GM21526 (cell line): ENCODE measurements around the gene PIR.
A peak's percentile ranks its signal among the peaks of the same experiment; 100 is the strongest.

Experiments used
- ATAC-seq: cut with Tn5 transposase; IDR thresholded peaks from one replicate; pipeline ENCODE4 v1.9.1; 2021; ENCODE audit warnings: moderate library complexity; ENCODE audit not compliant: unreplicated experiment, low FRiP score

PIR gene

DNA sequence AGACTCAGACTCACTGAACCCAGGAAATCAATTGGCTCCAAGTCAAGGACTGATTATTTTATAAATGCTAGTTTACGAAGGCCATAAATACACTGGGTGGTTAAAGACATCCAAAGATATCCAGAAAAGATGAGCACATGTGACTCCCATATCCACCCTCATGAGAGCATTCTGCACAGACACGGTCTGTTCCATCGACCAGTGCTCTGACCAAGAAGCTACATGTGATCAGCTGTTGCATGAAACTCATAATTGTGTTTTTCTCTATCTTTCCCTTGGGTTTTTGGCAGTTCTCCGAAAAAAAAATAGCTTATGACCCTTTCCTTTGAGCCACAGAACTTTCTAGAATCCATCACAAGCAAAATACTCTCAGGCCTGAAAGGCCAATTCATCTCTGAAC is 2.7 kb upstream of the PIR start:
- ATAC-seq, result no peak

DNA sequence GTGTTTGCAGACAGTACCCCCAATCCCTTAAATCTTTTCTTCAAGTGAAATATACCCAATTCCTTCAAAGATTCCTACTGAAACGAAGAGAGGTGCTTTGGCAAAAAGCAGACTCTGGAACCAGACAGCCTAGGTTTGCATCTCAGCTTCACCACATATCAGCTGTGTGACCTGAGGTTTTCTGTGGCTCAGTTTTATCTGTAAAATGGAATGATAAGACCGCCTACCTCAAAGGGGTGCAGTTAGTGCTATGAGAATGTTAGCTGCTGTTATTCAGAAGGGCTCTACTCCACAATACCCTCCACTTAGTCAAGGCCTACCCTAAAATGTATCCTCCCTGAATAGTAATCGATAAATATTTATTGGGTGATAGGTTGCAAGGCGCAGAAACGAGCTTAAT is 664 bp downstream of the PIR start:
- no peak for ATAC-seq

DNA sequence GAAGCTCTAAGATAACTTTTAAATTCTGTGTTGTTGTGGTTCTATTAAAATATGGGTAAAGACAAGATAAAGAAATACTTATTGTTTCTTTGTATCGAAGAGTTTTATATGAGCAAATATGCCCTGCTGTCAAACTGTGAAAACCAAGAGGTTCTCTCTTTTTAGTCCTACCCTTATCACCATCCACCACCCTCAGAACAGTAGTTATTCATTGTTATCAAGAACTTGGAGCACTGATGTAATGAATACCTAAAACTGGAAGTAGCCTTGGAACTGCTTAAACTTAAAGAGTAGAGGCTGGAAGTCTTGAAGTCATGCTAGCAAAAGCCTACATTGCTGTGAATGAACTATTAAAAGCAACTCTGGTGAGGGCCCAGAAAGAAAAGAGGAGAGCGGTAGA is 9.2 kb downstream of the PIR start:
- ATAC-seq, result no peak

DNA sequence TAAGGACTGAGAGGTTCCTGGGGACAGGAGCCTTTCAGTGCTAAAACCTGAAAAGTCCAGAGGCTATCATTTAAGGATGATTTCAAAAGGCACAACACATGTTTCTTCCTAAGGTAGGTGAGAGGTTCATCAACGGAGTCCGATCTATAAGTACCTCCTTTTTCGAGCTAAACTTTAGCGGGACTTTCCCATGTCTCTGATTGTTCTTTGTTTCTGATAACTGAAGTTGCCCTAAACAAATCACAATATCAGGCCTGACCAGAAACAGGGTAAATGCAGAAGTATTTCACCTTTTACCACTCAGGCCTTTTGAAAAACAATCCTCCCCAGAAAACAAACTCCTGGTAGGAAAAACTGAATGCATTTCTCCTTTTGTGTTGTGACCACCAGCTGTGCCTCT is 17.6 kb downstream of the PIR start:
- no peak for ATAC-seq

DNA sequence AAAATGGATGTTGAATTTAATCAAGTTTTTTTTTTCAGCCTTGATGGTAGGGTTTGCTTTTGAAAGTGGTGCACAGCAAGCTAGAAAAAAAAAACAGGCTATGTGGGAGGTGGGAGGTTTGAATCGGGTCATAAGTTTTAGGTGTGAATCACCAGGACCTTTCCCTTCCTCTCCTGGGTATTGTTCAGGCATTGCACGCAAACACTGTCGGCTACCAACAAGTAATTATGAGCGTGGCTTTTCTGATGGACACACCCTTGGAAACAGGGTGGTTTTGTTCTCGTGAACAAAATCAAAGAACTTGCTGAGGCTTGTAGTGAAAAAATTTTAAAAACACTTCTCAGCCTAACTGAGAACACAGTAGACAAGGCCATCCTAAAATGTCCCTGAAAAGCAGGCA is 18.1 kb downstream of the PIR start:
- ATAC-seq, result no peak

DNA sequence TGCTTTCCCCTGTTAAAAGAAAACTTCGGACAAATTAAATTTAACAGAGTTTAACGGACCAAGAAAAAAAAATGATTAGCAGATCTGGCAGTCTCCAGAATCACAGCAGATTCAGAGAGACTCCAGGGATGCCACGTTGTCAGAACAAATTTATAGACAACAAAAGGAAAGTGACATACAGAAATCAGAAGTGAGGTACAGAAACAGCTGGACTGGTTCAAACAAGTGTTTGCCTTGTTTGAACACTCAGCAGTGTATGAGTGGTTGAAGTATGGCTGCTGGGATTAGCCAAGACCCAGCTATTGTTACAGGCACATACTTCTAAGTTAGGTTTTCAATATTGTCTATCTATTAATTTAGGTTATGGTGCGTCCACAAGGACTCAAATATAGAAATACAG is 19.1 kb downstream of the PIR start:
- no peak for ATAC-seq

DNA sequence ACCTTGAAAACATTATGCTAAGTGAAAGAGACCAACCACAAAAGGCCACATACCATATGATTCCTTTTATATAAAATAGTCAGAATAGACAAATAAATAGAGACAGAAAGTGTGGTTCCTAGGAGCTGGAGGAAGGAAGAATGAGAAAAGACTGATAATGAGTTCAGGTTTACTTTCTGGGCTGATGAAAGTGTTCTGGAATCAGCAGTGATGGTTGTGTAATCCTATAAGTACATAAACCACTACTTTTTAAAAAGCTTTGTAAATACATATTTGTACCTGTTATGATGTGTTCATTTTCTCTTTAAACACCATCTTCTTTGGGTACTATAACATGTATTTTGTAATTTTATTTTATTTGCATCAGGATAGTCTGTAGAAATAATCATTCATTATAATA is 20.6 kb downstream of the PIR start:
- ATAC-seq, result no peak

DNA sequence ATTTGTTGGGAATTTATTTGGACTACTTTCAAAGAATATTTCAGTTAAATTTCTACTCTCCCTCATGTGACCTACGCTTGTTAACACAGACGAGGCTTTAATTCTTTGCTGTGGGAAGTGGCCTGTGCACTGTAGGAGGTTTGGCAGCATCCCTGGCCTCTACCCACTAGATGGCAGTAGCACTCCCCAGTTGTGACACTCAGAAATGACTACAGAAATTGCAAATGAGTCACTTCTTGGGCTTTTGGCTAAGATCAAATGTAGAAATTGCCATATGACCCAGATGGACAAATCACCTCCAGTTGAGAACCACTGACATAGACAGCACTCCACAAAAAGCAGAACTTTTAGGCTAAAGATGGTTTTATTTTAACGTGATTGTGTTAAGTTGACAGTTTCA is 22.1 kb downstream of the PIR start:
- ATAC-seq, result peak; percentile 62

DNA sequence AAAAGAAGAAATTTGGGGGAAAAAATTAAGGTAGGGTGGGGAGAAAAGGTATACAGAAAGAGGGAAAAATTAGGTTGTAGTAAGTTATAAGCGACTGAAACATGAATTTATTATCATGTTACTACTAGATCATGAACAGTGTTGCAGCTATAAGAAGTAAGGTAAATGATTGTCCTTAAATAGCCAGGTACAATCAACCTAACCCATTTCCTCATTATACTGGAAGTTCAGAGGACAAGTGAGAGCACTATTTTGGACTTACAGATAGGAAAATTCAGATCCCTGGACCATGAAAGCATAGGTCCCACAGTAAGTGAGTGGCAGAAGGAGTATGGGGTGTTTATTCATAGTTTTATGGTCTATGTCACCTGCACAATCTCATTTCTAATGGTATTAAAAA is 23.5 kb downstream of the PIR start:
- no peak for ATAC-seq

DNA sequence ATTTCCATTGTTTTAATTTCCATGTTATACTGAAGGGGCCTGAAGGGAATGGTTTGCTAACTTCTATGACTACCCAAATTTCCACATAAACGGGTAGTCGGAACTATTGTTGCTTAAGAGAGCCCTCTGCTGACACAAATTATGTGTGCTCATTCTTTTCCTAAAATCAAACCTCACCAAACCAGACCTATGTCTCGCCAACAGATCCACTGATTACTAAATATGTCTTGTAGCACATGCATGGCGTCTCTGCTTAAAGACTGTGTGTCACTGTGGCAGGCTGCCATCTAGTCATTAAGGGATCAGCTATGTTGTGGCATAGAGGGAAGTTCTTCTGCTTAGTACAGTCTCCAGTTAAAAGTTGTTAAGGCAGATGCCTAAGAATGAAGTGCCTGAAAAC is 25.1 kb downstream of the PIR start:
- no peak for ATAC-seq

DNA sequence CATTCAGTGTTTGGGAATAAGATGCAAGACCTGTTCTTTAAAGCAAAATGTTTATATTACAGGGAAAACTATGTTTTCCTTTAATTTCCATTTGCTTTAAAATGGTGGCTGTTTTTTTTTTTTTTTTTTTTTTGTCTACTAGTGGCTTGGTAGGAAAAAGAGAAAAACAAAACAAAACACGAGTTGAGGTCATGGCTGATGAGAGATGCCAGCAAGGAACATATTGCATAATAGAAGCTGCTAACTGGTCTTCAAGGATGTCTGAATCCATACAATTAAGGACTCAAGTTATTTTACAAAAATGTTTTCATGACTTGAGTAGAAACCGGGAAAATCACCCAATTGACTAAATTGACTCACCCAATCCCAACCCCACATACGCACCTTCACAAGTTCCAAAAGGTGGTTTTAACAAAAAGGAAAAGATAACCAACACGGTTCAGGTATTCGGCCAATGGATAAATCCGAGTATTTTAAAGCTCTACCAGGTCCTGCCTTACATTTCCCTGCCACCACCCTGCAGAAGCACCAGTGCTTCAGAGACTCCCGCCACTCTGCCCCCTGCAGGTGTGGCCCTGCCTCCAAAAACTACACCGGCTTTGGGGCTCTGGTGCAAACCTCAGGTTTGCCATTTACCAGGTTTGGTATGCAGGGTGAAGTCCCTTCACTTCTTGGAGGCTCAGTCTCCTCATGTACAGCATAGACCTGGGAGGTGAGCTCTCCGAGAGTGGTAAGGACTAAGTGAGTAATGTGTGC is 27.1 kb downstream of the PIR start:
- no peak for ATAC-seq

DNA sequence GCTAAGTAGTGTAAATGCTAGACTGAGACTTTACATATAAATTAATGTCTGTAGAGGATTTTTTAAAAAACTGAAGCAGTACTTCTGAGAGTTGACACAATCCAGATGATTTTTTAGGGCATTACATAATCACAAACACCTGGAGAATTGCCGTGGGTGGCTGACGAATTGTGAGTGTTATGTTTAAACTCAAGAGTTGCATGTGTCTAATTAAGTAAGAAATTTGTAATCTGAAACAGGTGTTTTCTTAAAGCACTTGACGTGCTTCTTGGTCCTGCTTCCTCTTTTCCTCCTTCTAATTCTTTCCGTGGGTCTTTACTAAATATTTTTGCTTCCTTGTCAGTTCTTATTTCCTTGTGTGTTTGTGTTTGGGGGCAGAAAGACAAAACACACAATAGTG is 27.8 kb downstream of the PIR start:
- peak; percentile 77 for ATAC-seq

DNA sequence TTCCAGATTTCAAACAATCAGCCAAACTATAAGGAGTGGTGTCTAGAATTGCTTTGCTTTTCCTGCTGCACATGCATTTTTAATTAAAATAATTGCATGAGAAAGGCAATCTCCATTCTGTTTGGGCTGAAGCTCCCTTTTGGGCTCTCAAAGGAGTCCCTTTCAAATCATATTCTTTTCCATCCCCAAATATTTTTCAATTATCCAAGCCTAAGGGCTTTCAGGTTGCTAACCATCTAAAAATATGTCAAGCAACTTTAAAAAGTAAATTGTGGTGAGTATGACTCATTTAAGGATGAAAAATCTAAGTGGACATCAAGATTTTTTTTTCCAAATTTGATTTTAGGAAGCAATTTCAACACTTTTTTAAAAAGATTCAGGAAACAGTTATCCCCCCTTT is 28.4 kb downstream of the PIR start:
- ATAC-seq, result no peak

DNA sequence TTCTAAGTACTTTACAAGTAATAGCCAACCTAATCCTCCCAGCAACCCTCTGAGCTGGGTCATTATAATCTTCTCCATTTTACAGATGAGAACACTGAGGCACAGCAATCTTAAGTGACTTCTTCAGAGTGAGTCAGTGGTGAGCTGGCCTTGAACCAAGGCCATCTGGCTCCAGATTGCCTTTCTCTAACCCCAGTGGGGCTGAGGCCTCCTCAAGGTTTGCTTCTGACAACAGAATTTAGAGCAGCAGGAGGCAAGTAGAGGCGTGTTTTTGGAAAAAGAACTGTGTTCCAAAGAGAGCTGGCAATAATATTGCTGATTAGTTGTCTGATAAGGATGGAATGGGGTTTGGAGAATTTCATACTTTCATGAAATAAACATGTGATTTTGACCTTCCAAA is 41.2 kb downstream of the PIR start:
- no peak for ATAC-seq

DNA sequence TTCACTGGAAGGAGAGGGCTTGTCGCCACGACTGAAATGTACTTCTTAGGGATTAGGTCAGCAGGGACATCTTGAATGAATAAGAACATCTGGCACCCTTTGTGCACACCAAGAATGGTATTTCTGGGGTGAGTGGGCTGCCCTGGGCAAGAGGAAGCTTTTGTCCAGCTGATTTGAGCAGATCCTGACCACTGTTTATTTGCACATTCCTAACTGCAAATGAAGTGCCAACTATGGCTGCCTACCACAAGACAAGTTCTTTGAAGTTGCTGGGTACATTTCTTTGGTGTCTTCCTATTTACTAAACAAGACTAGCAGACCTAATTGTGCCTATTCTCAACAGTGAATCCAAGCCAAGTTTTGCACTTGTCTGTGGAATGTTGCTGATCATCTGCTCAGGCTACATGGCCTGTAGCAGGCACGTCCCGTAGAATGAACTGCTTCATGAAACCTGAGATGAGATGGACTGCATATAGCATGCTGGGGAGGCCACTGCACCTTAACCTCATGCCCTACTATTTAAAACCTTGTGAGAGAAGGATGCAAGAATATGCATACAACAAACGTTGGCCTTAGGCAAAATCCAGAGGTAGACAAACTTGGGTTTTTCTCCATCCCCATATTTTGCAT is 45.0 kb downstream of the PIR start:
- ATAC-seq, result no peak

DNA sequence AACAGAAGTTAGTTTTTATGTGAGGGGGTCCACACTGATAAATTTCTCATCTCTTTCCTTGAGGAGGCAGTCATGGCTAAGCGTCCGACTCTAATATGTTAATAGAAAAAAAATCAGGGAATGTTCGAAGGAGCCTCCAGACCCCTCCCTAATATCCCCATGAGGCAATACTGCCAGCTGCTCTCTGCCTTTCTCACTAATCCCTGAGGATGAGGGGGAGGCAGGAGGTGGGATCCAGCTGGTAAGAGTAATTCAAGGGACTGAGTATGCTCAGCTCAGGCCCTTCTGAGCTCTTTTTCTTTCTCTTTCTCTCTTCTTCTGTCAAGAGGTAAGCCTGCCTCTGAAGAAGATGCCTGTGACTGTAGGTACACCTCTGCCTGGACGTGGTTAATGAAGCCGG is 51.7 kb downstream of the PIR start:
- ATAC-seq, result no peak

DNA sequence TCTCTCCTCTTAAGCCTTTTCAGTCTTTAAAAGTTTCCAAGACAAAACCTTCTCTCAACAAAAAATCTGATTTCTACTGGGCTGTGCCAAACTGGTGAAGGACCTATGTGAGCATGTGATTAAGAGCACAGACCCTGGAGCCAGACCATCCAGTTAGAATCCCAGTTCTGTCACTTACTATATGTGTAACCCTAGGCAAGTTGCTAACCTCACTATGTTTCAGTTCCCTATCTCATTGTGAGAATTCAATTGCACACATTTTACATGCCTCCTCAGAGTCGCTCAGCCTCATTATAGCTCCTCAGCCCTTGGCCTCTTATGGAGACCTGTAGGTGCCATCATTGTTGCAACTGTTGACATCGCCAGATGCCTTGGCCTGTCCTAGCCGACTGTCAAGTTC is 54.8 kb downstream of the PIR start:
- peak; percentile 97 for ATAC-seq

DNA sequence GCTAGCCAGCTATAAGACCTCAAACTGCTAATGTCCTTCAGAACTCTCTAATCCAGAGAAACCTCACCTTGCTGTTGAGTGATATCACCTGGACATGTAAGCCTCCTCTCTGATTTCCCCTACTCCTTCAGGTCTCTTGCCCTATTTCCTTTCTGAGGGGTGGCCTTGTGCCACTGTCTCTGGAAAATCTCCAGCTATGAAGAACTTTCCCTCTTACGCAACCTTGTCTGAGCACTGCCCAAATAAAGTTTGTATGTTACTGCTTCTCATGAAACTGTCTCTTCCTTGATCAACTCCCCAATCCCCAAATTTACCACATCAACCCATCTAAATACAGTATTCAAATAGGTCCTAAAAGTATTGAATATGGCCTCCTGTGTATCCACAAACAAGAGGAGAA is 55.4 kb downstream of the PIR start:
- no peak for ATAC-seq

DNA sequence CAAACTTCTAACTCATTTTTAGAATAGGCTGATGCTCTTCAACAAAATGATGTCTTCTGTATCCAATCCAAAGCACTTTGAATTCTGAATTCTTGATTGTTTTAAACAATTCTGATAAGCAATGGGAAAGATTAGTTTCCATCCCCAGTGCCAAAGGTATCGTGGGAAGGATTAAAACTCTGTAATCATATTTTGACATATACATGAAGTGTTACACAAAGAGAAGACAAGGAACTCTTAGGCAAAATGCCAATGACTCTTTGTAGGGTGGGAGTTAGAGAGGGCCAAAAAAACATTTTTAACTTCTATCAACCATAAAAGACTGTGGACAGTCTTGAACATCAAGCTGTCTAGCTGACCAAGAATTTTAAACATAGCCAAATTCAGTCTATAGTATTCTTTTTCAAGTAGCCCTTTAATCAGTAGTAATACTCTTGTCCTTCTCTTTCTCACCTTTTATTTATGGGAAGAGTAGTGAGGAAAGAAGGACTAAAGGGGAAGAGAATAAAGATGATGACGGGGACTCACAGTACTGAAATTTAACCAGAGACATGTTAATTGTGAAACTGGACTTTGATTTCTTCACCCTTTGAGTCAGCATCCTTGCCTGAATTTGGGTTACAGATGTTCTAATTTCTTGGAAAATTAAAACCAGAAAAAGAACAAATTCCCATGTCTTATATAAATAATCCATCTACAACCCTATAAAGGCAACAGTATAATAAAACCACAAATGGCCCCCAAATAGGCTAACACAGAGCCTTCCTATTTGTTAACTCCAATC is 57.1 kb downstream of the PIR start:
- no peak for ATAC-seq

DNA sequence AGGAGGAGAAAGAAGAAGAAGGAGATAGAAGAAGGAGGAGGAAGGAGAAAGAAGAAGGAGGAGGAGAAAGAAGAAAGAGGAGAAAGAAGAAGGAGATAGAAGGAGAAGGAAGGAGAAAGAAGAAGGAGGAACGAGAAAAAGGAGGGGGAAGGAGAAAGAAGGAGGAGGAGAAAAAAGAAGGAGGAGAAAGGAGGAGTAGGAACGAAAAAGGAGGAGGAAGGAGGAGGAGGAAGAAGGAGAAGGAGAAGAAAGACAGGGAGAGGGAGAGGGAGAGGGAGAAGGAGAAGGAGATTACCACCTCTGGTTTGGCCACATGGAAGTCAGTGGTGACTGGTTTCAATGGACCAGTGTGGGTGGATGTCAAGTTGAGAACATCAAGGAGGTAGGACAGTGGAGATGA is 58.9 kb downstream of the PIR start:
- ATAC-seq, result no peak

DNA sequence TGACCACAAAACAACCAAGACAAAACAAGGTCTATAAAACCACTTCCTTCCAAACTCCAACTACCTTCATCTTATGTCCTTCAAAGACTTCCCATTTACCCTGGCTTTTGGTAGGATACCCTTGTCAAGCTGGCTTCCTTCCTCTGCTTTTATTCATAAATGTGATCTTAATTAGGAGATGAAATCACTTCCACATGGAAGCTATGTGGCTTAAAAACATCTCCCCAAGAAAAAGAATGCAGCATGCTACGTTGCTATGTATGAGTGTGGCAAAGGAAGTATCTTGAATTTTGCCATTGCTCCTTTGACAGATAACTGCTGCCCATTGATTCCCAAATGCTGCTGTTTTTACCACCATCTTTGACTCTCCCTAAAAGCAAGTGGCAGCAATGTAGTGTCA is 62.5 kb downstream of the PIR start:
- no peak for ATAC-seq

DNA sequence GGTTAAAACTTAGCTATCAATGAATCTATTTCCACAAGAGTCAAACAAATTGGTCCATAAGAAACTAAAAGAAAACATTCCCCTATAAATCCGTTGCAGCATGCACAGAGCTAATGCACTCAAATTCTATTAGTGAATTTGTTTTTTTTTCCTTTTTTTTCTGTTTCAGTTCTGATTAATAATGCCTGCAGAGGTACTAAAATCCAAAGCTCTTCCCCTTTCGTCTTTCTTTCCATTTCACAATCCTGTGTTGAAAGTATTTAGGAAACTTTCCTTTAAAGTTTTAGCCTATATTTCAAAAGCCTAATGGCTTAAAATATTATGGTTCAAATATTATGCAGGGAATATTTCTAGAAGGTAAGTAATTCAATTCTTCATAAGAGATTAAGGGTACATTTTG is 63.1 kb downstream of the PIR start:
- no peak for ATAC-seq
